Right lobe of liver (tissue), 6 donors: Measurements from ENCODE around the gene PYGB. TPM values are rescaled to one million over a fixed set of nuclear protein-coding genes. Genes with fewer than 3 reads are reported as not detected.

Experiments
- ATAC-seq, 4 donors: fragments of 200-7000 bp; cut with Tn5 transposase; one replicate each; pipeline ENCODE4 v1.9.1; 2020; ENCODE audit warnings: mild to moderate bottlenecking in 4 of 4, moderate library complexity in 4 of 4
- DNase-seq, 3 donors: peaks; one replicate each; pipeline ENCODE4 v3.0.0-alpha.2; 2020
- H3K27ac ChIP-seq, 3 donors: fragments of 200-600 bp; one replicate each; pipeline ENCODE4 v1.8.0; 2022
- H3K27me3 ChIP-seq, 2 donors: fragments of 200-600 bp; one replicate each; pipeline ENCODE4 v1.8.0; 2022
- H3K36me3 ChIP-seq, 4 donors: fragments of 200-600 bp; sonication (generic) in 1 of 4; one replicate each; pipeline versions ENCODE4 v1.5.1 to v1.8.0; 2017 to 2022; ENCODE audit warnings: control low read depth in 1 of 4
- H3K4me1 ChIP-seq, 4 donors: fragments of 200-600 bp; sonication (generic) in 1 of 4; one replicate each; pipeline versions ENCODE4 v1.5.1 to v1.8.0; 2017 to 2022; ENCODE audit warnings: control low read depth in 1 of 4
- H3K4me3 ChIP-seq, 3 donors: fragments of 200-600 bp; one replicate each; pipeline ENCODE4 v1.8.0; 2022
- H3K9me3 ChIP-seq, 4 donors: fragments of 200-600 bp; sonication (generic) in 1 of 4; one replicate each; pipeline versions ENCODE4 v1.5.1 to v1.8.0; 2017 to 2022; ENCODE audit warnings: control low read depth in 1 of 4
- POLR2A ChIP-seq: fragments of 450-650 bp; IDR thresholded peaks from one replicate; pipeline ENCODE4 v1.6.1; 2017; ENCODE audit warnings: antibody characterized with exemption, mild to moderate bottlenecking
- WGBS: methylation state at CpG from one replicate; pipeline ENCODE4 v1.1.6; 2018; ENCODE audit warnings: low coverage, low lambda C conversion rate; ENCODE audit not compliant: insufficient coverage; ENCODE audit errors: missing lambda C conversion rate; 5-methylcytosine and 5-hydroxymethylcytosine counted together
- intact Hi-C, 2 donors: fragments of 100-400 bp; cut with DNase I; formaldehyde crosslinking; loops; one replicate each; pipeline versions ENCODE4 v1.11.2 to v1.14.1; 2022
- total RNA-seq, 6 experiments: library from RNA; depleted of rRNA in 2 of 6; stranded (reverse); fragments of >200 nt in 2 of 6; fragmentation: NEBNext Ultra II Directional in 3 of 6; extraction: Animal tissue kit (Norgen Biotek cat#: 25700) in 3 of 6; gene quantifications; one replicate each; pipeline versions ENCODE4 v1.1.0 to v1.2.4, GENCODE V29; 2016 to 2023
- TF ChIP-seq, protein P1 (sequence below), 4 donors: fragments of 200-600 bp in 3 of 4; fragments of 450-650 bp in 1 of 4; IDR thresholded peaks; one replicate each; pipeline versions ENCODE4 v1.5.1 to v1.8.0; 2016 to 2022; ENCODE audit warnings: antibody characterized with exemption in 4 of 4, mild to moderate bottlenecking in 2 of 4
- donor health status: DM: no; HTN: yes; CAD: no.
- donor health status: DM: no; HTN: no; CAD: no.
- donor health status: DM: no; HTN: no; CAD: no.
- donor health status: DM: no; HTN: yes; CAD: no.
- donor health status: DM: no; HTN: yes; CAD: no.

The PYGB gene
- total RNA-seq, 6 experiments from 2014 or later, result 6.6 to 27.4 (median 13.2) TPM

- Histone ChIP-seq H3K9me3 (no peaks in the 10 kb centered on the region), H3K4me1 (no peaks in the 10 kb centered on the region), H3K4me3 (no peak overlapping the region), H3K27me3 (no peaks in the 10 kb centered on the region), H3K27ac (no peak overlapping the region), H3K36me3 (peaks cover 0 to 6% (median 0%) of the 10 kb centered on the region in 4 donors)
- ATAC-seq (no peak), DNase-seq (peak in 1 of 3 donors; percentile 21)
- intact Hi-C loops, result no loop called here
- TF ChIP-seq POLR2A, result no peak
- TF ChIP-seq, protein P1, sequence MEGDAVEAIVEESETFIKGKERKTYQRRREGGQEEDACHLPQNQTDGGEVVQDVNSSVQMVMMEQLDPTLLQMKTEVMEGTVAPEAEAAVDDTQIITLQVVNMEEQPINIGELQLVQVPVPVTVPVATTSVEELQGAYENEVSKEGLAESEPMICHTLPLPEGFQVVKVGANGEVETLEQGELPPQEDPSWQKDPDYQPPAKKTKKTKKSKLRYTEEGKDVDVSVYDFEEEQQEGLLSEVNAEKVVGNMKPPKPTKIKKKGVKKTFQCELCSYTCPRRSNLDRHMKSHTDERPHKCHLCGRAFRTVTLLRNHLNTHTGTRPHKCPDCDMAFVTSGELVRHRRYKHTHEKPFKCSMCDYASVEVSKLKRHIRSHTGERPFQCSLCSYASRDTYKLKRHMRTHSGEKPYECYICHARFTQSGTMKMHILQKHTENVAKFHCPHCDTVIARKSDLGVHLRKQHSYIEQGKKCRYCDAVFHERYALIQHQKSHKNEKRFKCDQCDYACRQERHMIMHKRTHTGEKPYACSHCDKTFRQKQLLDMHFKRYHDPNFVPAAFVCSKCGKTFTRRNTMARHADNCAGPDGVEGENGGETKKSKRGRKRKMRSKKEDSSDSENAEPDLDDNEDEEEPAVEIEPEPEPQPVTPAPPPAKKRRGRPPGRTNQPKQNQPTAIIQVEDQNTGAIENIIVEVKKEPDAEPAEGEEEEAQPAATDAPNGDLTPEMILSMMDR (IDR thresholded peaks at IDR 0.05), result no peak
- 75% methylated on average over 7 of the region's 13 CpGs for WGBS
Observed at GRCh38 chr20:25320035-25320800, 72.3 kb downstream of the PYGB start.

GRCh38 chr20:25321262-25321831 lies 73.5 kb downstream of the PYGB start:
- no CpG with 5 or more reads among the region's 5 CpGs for WGBS
- ATAC-seq (no peak), DNase-seq (peak in 1 of 3 donors; percentile 33)
- peaks cover 0 to 6% (median 0%) of the 10 kb centered on the region in 4 donors for H3K36me3 ChIP-seq
- H3K4me3 ChIP-seq, result no peak overlapping the region
- no peaks in the 10 kb centered on the region for H3K27me3 ChIP-seq
- no peaks in the 10 kb centered on the region for H3K4me1 ChIP-seq
- H3K27ac ChIP-seq, result no peak overlapping the region
- intact Hi-C loops, result no loop called here
- no peaks in the 10 kb centered on the region for H3K9me3 ChIP-seq
- TF ChIP-seq, protein P1 (IDR thresholded peaks at IDR 0.05), result no peak

- TF ChIP-seq, protein P1 (IDR thresholded peaks at IDR 0.05), result no peak
- no peak for TF ChIP-seq POLR2A
- no peaks in the 10 kb centered on the region for H3K4me1 ChIP-seq
- no peak overlapping the region for H3K4me3 ChIP-seq
- H3K27me3 ChIP-seq, result no peaks in the 10 kb centered on the region
- intact Hi-C loops, result no loop called here
- DNase-seq (no peak), ATAC-seq (no peak)
- H3K27ac ChIP-seq, result no peak overlapping the region
- WGBS, result 87% methylated on average over 4 of the region's 4 CpGs
- peaks cover 0 to 6% (median 0%) of the 10 kb centered on the region in 4 donors for H3K36me3 ChIP-seq
- H3K9me3 ChIP-seq, result no peaks in the 10 kb centered on the region
Observed at GRCh38 chr20:25321991-25322390, 74.1 kb downstream of the PYGB start.

GRCh38 chr20:25323496-25324246 lies 75.8 kb downstream of the PYGB start:
- H3K36me3 ChIP-seq, result peaks cover 0 to 6% (median 0%) of the 10 kb centered on the region in 4 donors
- DNase-seq, result no peak
- H3K27me3 ChIP-seq, result no peaks in the 10 kb centered on the region
- no peaks in the 10 kb centered on the region for H3K4me1 ChIP-seq
- H3K27ac ChIP-seq, result no peak overlapping the region
- intact Hi-C loops, result no loop called here
- peak in 2 of 4 donors; percentile 12 to 33 for ATAC-seq
- H3K4me3 ChIP-seq, result no peak overlapping the region
- H3K9me3 ChIP-seq, result no peaks in the 10 kb centered on the region
- TF ChIP-seq, protein P1 (IDR thresholded peaks at IDR 0.05), result no peak
- TF ChIP-seq POLR2A, result no peak
- 92% methylated on average over 8 of the region's 12 CpGs for WGBS
